HL-60 (cell line): ENCODE measurements around the gene FBXO30.

Experiments
- GABPA ChIP-seq: IDR thresholded peaks from 2 replicates; pipeline ENCODE4 v1.6.1; 2012; ENCODE audit warnings: low read depth
- POLR2AphosphoS5 ChIP-seq: IDR thresholded peaks from 2 replicates; pipeline ENCODE4 v1.6.1; 2012; ENCODE audit warnings: low read depth
- TF ChIP-seq, protein P1 (sequence below): IDR thresholded peaks from one replicate; pipeline ENCODE4 v1.5.1; 2011; ENCODE audit warnings: low read length, control low read depth, inconsistent platforms; ENCODE audit not compliant: insufficient read depth
- TF ChIP-seq, protein P2 (sequence below): IDR thresholded peaks from 2 replicates; pipeline ENCODE4 v1.6.1; 2012; ENCODE audit warnings: low read depth; ENCODE audit not compliant: insufficient replicate concordance

DNA sequence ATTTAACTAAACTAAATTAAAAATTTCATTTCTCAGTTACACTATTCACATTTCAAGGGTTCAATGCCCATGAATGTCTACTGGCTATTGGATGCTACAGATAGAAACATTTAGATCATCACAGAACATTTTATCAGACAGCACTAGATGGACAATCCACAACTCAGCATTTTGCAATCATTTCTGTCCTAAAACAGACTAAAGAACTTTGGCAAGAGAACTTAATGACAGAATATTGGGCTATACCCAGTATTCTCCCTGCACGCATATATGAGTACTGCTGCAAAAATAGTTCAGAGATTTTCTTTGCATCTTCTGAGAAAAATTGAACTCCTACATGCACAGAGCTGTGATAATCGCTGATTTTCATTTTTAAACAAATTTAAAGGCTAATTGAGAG lies 36.1 kb upstream of the FBXO30 start:
- TF ChIP-seq POLR2AphosphoS5 (no peak), GABPA (no peak)
- TF ChIP-seq, protein P1, sequence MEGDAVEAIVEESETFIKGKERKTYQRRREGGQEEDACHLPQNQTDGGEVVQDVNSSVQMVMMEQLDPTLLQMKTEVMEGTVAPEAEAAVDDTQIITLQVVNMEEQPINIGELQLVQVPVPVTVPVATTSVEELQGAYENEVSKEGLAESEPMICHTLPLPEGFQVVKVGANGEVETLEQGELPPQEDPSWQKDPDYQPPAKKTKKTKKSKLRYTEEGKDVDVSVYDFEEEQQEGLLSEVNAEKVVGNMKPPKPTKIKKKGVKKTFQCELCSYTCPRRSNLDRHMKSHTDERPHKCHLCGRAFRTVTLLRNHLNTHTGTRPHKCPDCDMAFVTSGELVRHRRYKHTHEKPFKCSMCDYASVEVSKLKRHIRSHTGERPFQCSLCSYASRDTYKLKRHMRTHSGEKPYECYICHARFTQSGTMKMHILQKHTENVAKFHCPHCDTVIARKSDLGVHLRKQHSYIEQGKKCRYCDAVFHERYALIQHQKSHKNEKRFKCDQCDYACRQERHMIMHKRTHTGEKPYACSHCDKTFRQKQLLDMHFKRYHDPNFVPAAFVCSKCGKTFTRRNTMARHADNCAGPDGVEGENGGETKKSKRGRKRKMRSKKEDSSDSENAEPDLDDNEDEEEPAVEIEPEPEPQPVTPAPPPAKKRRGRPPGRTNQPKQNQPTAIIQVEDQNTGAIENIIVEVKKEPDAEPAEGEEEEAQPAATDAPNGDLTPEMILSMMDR, result no peak
- TF ChIP-seq, protein P2, sequence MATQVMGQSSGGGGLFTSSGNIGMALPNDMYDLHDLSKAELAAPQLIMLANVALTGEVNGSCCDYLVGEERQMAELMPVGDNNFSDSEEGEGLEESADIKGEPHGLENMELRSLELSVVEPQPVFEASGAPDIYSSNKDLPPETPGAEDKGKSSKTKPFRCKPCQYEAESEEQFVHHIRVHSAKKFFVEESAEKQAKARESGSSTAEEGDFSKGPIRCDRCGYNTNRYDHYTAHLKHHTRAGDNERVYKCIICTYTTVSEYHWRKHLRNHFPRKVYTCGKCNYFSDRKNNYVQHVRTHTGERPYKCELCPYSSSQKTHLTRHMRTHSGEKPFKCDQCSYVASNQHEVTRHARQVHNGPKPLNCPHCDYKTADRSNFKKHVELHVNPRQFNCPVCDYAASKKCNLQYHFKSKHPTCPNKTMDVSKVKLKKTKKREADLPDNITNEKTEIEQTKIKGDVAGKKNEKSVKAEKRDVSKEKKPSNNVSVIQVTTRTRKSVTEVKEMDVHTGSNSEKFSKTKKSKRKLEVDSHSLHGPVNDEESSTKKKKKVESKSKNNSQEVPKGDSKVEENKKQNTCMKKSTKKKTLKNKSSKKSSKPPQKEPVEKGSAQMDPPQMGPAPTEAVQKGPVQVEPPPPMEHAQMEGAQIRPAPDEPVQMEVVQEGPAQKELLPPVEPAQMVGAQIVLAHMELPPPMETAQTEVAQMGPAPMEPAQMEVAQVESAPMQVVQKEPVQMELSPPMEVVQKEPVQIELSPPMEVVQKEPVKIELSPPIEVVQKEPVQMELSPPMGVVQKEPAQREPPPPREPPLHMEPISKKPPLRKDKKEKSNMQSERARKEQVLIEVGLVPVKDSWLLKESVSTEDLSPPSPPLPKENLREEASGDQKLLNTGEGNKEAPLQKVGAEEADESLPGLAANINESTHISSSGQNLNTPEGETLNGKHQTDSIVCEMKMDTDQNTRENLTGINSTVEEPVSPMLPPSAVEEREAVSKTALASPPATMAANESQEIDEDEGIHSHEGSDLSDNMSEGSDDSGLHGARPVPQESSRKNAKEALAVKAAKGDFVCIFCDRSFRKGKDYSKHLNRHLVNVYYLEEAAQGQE, result no peak
